GM19397 (cell line): ENCODE data around the gene NDUFB8.

Experiments used
- ATAC-seq: cut with Tn5 transposase; IDR thresholded peaks from one replicate; pipeline ENCODE4 v1.9.1; 2021; ENCODE audit warnings: mild to moderate bottlenecking, moderate library complexity; ENCODE audit not compliant: unreplicated experiment

The NDUFB8 gene

DNA sequence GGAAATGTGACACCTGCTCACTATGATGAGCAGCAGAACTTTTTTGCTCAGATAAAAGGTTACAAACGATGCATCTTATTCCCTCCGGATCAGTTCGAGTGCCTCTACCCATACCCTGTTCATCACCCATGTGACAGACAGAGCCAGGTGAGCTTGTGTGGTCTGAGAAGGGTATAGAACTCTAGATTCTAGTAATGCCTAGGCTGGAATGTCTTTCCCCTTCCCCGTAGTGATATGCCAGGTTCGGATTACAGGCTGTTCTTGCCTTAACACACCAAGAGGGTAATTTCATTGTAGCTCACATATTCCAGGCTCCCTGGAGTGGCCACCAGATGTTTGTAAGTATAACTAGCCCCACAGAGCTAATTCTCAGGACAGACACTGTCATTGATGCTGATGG, 15.3 kb upstream of the NDUFB8 start:
- no peak for ATAC-seq

DNA sequence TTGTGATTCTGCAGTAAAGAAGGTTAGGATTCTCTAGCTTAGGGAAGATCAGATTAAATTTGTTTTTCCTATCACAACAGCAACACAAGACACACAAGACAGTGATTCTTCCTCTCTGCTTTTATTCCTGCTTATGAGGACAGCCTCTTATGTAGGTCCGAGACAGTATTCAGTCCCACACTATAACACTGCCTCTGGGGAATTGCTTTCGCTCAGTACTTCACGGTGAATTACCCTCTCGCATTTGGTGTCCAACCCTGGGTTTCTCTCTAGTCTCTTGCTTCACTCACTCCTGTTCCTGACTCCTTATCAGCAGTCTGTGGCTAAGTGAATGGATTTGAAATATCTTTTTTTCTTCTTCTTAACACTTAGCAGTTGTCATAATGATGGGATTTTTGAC, 7.8 kb upstream of the NDUFB8 start:
- no peak for ATAC-seq

DNA sequence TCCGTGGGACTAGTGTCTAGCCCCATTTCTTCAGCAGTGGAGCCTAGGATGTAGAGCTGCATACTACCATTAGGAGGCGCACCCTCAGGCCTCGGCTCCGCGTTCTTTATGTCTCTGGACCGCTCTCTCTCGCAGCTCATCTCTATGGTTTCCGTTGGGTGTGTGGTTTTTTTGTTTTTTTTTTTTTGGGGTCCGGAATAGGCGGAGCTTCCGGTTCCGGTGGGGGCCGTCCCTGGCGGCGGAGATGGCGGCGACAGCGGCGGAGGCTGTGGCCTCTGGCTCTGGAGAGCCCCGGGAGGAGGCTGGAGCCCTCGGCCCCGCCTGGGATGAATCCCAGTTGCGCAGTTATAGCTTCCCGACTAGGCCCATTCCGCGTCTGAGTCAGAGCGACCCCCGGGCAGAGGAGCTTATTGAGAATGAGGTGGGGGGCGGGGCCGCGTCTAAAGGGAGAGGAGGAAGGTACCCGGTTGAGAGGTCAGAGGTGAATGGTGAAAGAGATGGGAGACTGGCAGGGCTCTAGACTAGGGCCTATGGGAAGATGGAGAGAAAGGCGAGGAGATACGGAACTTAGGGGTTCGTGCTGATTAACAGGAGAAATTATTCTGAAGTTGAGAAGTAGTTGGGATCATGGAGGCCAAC, 6.2 kb upstream of the NDUFB8 start, which contains the start of gene HIF1AN:
Gene HIF1AN, plus strand, starts transcription at position 229 of the 639 bp plus-strand sequence. Its CDS starts 16 bp downstream, at position 245.
- ATAC-seq: peak; percentile 94

DNA sequence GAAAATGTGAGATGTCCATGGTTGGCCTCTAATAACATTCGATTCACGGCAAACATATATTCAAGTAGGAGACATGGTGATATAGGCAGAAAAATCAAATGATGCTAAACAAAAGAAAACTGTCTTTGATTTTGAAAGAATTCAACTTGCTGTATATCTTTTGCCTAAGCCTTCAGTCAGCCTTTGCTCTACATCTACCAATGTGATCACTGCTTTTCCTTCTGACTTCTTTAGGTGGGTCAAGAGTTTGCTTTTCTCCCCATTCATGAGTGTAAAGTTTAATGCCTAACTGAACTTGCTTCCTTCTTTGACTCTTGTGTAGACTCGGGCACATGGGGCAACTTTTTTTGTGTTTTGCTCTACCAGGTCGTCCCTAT, 5.7 kb upstream of the NDUFB8 start:
- peak; percentile 7 for ATAC-seq

DNA sequence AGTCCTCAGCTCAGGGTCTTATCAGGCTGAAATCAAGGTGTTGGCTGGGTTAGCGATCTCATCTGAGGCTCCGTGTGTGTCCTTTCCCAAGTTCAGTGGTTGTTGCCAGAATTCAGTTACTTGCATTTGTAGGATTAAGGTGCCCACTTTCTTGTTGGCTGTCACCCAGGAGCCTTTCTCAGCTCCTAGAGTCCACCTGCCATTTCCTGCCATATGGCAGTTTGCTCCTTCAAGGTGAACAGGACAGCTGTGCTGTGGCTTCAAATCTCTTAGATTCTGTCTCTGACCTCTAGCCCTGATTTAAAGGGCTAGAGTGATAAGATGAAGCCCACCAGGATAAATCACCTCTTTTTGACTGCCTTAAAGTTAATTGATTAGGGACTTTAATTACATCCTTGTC, 5.1 kb upstream of the NDUFB8 start:
- ATAC-seq: no peak

DNA sequence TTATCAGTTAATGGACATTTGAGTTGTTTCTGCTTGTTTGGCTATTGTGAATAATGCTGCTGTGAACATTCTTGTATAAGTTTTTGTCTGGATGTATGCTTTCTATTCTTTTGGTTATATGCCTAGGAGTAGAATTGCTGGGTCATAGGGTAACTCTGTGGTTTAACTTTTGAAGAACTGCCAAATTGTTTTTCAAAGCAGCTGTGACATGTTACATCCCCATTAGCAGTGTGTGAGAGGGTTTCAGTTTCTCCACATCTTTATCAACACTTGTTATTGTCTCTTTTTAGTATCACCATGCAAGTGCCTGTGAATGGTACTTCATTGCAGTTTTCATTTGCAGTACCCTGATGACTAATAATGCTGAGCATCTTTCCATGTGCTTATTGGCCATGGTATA, 2.1 kb upstream of the NDUFB8 start:
- ATAC-seq: no peak

DNA sequence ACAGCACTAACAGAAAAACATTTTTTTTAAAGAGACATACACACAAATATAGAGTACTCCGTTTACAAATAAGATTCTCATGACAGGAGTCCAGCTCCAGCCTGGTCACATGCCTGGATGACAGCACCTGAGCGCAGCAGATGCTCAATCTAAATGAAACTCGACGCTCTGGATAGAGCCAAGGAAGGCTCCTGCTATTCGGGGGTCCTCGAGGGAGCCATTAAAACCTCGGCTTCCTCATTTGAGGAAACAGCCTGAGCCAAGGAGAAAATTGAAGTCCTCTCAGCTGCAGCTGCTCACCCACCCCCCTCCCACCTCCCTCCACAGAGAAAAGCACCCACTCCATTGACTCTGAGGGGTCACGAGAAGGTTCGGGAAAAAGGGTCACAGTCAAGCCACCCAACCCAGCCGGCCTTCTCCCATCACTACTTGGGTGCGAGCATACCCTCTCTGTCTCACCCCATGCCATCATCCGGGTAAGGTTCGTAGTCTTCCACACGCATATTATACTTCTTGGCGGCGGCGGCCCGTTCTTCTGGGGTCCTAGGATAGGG, 673 bp downstream of the NDUFB8 start:
- peak; percentile 16 for ATAC-seq

DNA sequence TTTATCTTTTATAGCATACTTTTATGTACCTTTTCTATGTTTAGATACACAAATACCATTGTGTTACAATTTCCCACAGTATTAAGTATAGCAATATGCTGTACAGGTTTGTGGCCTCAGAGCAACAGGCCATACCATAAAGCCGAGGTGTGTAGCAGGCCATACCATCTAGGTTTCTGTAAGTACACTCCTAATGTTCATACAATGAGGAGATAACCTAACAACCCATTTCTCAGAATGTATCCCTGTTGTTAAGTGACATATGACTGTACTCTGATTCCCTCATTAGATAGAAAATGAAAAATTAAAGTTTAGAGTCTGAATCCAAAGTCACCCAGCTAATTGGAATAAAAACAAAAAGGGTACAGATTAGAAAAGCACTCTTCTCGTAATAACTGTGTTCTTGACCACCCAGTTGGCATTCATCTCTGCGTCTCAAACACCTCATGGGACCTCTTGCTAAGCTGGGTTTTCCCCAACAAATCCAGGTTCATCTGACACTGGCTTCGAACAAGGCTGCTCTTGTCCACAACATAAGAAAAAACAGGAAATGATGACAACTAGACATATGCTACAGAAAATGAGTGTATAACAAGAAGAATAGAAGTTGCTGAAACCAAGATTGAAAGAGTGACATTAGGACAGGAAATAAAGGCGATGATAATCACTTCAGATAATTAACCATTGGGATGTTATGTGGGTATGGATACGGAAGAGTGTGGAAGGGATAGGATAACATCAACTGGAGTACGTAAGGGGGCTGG, 1.4 kb downstream of the NDUFB8 start:
- no peak for ATAC-seq

DNA sequence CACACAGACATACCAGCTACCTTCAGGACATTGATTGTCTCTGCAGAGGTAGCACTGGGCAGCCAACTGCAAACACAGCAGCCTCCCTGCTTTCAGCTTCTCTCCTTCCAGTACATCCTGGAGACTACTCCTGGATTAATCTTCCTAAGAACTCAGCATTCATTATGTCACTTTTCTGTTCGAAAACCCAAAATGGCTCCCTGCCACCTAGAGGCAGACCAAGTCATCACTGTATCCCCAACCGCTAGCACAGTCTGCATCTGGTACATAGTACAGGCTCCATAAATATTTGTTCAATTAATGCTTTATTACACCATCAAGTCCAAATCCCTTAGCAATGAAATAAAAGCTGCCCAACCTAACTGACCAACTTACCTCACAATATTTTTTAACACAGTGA, 5.0 kb downstream of the NDUFB8 start:
- no peak for ATAC-seq

DNA sequence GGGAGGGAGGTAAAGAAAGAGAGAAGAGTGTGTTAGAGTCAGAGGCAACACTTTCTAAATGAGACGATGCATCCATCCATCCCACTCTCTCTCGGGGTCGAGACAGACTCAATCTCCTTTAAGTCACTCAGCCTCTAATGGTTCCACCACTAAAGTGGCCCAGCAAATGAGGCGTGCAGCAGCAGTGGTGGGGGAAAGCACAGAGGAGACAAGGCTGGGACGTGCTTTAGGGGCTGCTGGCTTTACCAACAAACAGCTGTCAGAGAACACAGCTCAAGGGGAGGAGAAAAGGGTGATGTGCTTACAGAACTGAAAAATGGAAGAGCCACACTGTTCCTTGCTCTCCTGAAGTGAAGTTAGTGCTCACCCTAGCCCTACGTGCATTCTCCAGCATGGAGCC, 5.5 kb downstream of the NDUFB8 start:
- no peak for ATAC-seq

DNA sequence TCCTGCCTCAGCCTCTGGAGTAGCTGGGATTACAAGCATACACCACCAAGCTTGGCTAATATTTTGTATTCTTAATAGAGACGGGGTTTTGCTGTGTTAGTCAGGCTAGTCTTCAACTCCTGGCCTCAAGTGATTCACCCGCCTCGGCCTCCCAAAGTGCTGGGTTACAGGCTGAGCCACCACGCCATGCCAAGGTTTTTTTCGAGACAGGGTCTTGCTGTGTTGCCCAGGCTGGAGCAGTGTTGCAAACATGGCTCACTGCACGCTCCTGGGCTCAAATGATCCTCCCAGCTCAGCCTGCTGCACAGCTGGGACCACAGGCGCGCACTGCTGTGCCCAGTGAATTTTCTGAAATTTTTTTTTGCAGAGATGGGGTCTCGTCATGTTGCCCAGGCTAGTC, 6.7 kb downstream of the NDUFB8 start:
- no peak for ATAC-seq

DNA sequence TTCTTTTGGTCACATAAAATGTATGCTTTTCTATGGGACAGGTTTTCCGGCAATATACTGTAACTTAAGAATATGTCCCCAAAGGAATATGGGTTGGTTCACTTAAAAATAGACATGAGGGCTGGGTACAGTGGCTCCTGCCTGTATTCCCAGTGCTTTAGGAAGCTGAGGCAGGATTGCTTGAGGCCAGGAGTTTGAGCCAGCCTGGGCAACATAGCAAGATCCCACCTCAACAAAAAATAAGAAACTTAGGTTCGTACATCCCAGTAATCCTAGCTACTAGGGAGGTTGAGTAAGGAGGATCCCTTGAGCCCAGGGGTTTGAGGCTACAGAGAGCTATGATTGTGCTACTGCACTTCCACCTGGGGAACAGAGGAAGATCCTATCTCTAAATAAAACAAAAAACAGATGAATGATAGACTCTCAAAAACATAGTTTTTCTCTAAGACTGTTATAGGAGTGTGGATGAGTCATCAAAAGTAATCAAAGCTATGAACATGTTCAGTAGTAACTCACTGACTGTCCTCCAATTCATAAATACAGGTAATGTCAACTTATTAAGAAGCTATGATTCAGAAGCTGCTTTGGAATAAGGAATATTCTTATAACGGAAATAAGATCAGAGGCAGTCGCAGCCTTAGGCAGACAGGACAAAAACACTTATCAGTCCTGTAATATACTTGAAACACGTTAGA, 7.4 kb downstream of the NDUFB8 start:
- no peak for ATAC-seq

DNA sequence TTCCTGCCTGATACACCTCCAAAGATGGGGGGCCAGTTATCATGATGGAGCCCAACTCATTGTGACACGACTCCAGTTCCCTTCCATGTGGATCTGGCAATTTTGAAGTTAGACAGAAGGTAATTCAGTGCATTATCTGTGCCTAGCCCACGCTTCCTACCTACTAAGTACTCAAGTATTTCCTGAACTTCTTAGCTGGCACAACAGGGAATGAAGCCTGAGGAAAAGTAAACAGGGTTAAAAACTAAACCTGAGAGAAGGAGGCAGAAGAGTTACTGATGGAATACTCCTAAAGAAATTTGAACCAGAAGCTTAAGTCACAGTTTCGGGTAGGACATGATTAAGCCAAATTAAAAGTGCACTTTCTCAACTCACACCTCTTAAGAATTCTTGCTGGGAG, 8.9 kb downstream of the NDUFB8 start:
- ATAC-seq: no peak

DNA sequence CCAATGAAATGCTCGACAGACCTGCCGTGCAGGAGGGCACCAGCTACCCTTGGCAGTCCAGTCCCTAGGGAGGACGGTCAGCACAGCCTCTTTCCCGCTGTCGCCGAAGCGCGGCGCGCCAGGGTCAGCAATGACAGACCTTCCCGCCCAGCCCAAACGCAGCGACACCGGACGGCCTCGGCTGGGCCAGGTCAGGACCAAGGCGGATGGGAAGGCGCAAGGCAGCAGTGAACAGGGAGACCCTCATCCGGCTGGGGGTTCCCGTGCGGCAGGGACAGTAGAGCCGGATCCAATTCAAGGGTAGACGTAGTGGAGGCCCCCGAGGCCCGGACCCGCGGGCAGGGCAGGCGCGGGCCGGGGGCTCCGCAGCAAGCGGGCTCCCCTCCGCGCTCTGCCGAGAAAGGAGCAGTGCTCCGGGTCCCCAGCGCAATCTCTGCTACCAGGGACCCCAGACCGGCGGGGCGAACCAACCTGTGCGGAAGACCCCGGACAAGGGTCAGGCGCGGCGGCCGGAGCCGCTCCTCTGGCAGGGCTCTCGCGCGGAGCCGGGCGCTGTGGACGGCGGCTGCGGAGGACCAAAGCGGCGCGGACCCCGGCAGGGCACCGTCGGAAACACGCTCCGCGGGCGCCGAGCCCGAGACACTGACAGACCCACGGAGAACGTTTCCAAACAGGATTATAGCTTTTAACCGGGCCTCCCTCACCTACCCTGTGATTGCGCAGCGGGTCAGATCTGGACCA, 10.2 kb downstream of the NDUFB8 start, which contains the start of gene SEC31B:
Gene SEC31B, minus strand, starts transcription at position 551 of the 741 bp plus-strand sequence. CDS start 2,909 bp downstream, outside the sequence.
- no peak for ATAC-seq

DNA sequence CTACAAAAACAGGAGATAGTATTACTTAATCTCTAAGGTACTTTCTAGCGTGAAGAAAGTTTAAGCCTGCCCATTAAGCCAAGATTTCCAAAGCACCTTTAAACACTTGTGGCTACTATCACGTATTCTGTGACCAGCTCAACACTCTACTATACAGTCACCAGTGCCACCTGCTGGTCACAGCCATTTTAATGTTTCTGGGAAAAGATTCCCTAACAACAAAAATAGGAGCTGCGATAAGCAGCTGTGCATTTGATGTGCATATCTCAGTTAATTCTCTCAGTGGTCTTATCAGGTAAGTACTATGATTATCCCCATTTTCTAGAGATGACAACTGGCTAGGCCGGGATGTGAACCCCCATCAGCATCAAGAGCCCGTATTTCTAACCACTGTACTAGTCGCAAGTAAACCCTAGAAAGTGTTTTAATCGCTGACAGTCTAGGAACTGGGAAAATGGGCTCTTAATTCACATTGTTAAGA, 10.9 kb downstream of the NDUFB8 start:
- ATAC-seq: no peak

DNA sequence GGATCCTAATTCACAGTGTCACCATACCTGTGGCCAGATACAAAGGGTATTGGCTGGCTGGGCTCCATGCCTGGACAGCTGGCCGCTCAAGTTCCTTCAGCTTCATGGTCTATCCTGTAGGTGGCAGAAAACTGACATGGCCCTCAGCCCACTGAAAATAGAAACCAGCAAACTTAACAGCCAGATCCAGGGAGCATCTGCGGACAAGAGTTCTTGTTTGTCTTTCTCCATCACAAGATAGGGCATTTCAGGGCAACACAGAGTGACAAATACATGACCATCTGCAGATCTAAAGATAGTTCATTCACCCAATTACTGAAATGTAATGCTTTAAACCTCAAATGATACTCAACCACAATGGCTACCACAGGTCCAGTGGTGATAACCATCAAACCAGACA, 12.8 kb downstream of the NDUFB8 start:
- no peak for ATAC-seq

DNA sequence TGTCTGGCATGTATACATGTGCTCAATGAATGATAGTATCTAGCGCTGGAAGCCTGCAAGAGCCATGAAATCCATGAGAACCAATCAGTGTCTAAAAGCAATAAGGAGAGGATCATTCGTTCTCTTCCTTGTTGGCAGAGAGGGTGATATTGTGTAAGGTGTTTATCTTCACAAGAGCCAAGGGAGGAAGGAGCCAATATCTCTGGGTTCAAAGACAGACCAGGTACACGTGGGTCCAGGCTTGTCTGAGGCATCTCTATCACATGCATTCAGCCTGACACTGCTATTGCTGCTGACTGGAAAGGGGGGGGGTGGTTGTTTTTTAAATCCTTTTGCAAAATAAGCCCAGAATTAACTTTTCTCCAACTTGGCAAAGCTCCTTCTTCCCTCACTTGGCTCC, 14.1 kb downstream of the NDUFB8 start:
- ATAC-seq: no peak

DNA sequence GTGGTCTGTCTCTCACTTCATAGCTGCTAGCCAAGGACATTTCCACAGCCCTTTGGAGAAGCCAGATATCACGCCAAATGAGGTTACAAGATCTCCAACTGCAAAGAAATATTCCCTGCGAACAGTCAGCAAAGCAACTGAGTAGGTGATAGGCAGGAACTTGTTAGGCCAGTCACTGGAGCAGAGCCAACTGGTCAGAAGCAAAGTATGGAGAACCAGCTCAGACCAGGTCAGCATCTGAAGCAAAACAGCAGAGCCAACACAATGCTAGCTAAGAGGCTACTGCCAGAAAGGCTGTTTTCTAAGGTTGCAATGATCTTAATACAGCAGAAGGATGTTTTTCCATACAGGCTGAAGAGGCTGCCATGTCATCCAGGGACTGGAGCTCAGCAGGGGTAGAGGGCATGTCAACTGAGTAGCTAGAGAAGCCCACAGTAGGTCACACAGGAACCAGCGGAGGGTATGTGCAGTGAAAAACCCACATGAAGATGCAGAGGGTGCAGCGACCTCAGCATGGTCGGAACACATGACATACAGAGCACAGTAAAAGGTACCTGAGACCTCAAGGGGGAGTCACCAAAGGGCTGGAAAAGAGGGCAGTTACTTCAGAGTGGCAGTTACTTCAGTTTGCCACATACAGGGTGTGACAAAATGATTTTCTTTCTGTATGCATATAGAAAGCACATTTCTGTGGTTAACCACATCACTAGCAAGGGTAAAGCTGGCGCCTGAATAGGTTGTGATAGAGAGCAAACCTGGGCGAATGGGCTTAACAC, 18.9 kb downstream of the NDUFB8 start:
- no peak for ATAC-seq

DNA sequence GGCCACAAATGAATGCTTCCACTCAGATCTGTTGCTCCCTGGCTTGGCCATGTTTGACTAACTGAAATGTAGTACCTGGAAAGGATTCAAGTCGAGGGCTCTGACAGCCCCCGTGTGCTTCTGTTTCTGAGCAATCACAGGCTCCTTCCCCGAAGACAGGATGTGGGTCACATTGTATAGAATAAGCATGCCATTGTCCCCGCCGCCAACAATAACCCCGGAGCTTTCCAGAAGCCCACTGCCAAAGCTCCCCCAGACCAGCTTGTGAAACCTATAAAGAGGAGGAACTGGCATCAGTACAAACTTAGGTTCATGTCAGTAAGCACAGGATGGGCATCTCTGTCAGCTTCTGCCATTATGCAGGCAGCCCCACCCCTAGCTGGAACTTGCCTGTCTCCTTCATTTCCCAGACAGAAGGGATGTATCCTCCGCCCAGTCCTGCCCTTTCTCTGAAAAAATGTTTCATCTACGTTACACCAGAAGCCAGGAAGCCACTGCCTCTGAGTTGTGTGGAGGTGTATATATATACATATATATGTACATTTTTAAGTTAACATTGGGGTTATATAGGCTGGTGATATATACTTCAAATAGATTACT, 20.3 kb downstream of the NDUFB8 start:
- ATAC-seq: no peak
